ENCODE data around the gene FGF10.

GRCh38 chr5:44320188-44320587 is 69.0 kb downstream of the FGF10 start:
- TF ChIP-seq, protein P1, sequence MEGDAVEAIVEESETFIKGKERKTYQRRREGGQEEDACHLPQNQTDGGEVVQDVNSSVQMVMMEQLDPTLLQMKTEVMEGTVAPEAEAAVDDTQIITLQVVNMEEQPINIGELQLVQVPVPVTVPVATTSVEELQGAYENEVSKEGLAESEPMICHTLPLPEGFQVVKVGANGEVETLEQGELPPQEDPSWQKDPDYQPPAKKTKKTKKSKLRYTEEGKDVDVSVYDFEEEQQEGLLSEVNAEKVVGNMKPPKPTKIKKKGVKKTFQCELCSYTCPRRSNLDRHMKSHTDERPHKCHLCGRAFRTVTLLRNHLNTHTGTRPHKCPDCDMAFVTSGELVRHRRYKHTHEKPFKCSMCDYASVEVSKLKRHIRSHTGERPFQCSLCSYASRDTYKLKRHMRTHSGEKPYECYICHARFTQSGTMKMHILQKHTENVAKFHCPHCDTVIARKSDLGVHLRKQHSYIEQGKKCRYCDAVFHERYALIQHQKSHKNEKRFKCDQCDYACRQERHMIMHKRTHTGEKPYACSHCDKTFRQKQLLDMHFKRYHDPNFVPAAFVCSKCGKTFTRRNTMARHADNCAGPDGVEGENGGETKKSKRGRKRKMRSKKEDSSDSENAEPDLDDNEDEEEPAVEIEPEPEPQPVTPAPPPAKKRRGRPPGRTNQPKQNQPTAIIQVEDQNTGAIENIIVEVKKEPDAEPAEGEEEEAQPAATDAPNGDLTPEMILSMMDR (IDR thresholded peaks at IDR 0.05), result no peak
- TF ChIP-seq POLR2AphosphoS5 (IDR thresholded peaks at IDR 0.05; ENCODE audit: low read depth, low read length), result no peak
- no peak for TF ChIP-seq SIN3A (IDR thresholded peaks at IDR 0.05; ENCODE audit: borderline replicate concordance, insufficient read depth, low read depth, low read length)

Data from Panc1 (cell line).